Activated CD4-positive, alpha-beta T cell treated with anti-CD3 and anti-CD28 coated beads for 36 hours (primary cell): ENCODE data around the gene SPSB4. TPM values are rescaled to one million over a fixed set of nuclear protein-coding genes. Genes with fewer than 3 reads are reported as not detected.

Experiments
- ATAC-seq: fragments of 200-7000 bp; cut with Tn5 transposase; one replicate; pipeline ENCODE4 v1.10.0; 2021; ENCODE audit warnings: mild to moderate bottlenecking, moderate library complexity
- CTCF ChIA-PET: fragments of 350-600 bp; sonication (Branson Sonifier 250); formaldehyde crosslinking; loops from one replicate; lab custom pipeline; 2021; ENCODE audit warnings: antibody characterized with exemption; lab: Charles Lee
- POLR2A ChIA-PET: fragments of 350-600 bp; sonication (Branson Sonifier 250); formaldehyde crosslinking; loops from one replicate; lab custom pipeline; 2021; ENCODE audit warnings: antibody characterized with exemption, inconsistent platforms; lab: Charles Lee
- DNase-seq: peaks from one replicate; pipeline ENCODE4 v3.0.0-alpha.2; 2020
- H3K27ac Mint-ChIP-seq: one replicate; pipeline ENCODE4 v1.8.0; 2021; ENCODE audit warnings: mixed read lengths
- H3K27me3 Mint-ChIP-seq: one replicate; pipeline ENCODE4 v1.8.0; 2021; ENCODE audit warnings: mixed read lengths
- H3K36me3 Mint-ChIP-seq: one replicate; pipeline ENCODE4 v1.8.0; 2021; ENCODE audit warnings: low read depth, mixed read lengths
- H3K4me1 Mint-ChIP-seq: one replicate; pipeline ENCODE4 v1.8.0; 2021; ENCODE audit warnings: mixed read lengths
- H3K4me3 Mint-ChIP-seq: one replicate; pipeline ENCODE4 v1.8.0; 2021; ENCODE audit warnings: mild to moderate bottlenecking, moderate library complexity, mixed read lengths
- H3K9me3 Mint-ChIP-seq: one replicate; pipeline ENCODE4 v1.8.0; 2021; ENCODE audit warnings: low read depth, mixed read lengths
- intact Hi-C, 2 experiments: fragments of 100-400 bp; cut with DNase I in 1 of 2; cut with micrococcal nuclease in 1 of 2; formaldehyde crosslinking; loops; one replicate each; pipeline versions ENCODE4 v1.14.2 to v1.15.1; 2022 to 2024; cut with DNase I, micrococcal nuclease
- total RNA-seq, 2 experiments: library from RNA; stranded (reverse); gene quantifications; one replicate each; pipeline ENCODE4 v1.2.3, GENCODE V29; 2021

Gene SPSB4
- total RNA-seq, 2 experiments from 2014 or later: not detected

DNA sequence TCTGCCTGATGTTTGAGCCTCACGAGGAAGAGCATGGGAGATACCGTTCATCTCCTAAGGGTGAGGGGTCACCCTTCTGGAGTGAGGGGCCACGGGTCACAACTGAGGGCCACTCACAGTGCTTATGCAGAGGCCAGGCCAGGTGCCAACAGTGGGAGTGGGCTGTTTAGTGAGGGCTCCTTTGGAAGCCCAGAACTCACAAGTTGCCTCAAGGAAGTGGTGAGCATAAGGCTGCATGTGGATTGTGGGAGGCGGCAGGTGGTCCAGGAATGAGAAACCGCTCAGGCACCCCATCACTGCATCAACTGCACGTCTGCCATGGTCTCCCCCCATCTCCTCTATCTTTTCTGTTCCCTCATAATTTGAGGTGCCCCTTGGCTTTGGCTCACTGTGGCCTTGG is 26.5 kb downstream of the SPSB4 start:
- Mint-ChIP-seq H3K4me1 (peaks cover 11% of the 10 kb centered on the region), H3K27me3 (no peaks in the 10 kb centered on the region), H3K27ac (no peak overlapping the region), H3K4me3 (no peak overlapping the region), H3K36me3 (no peaks in the 10 kb centered on the region), H3K9me3 (no peaks in the 10 kb centered on the region)
- CTCF ChIA-PET: interaction anchor here (0.9 kb wide), 2 partner anchors 25 to 27 kb away, joined by 3 to 4 read pairs; partner anchors contain the start of gene SPSB4
- POLR2A ChIA-PET: no interaction called here
- DNase-seq (no peak), ATAC-seq (no peak)
- intact Hi-C loops: no loop called here

DNA sequence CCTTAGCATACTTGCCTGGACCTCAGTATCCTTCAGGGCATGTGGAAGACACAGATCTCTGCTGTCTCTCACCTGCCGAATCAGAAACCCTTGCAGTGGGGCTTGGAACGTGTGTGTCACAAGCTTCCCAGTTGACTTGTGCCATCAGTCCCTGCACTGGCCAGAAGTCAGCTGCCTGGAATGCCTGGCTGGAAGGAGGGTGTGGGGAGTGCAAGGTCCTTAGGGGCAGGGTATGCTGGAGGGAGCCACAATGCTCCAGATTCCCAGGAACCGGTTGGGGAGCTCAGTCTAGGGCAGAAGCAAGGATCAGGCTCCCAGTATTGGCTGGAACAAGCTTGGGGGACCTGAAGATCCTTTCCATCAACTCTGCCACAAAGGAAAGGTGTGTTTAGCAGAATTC is 27.1 kb downstream of the SPSB4 start:
- DNase-seq (no peak), ATAC-seq (no peak)
- intact Hi-C loops: no loop called here
- no peak overlapping the region for H3K4me3 Mint-ChIP-seq
- no peak overlapping the region for H3K27ac Mint-ChIP-seq
- H3K27me3 Mint-ChIP-seq: no peaks in the 10 kb centered on the region
- POLR2A ChIA-PET: no interaction called here
- no peaks in the 10 kb centered on the region for H3K36me3 Mint-ChIP-seq
- H3K9me3 Mint-ChIP-seq: no peaks in the 10 kb centered on the region
- CTCF ChIA-PET: interaction anchor here (0.6 to 0.9 kb wide), 3 partner anchors 25 to 34 kb away, joined by 3 to 4 read pairs (median 3); partner anchors contain the start of gene SPSB4
- peaks cover 11% of the 10 kb centered on the region for H3K4me1 Mint-ChIP-seq

GRCh38 chr3:141080431-141080830 is 29.3 kb downstream of the SPSB4 start:
- no peak for ATAC-seq
- CTCF ChIA-PET: interaction anchor here (0.9 kb wide), 1 partner anchor 69 kb away, joined by 4 read pairs; no protein-coding TSS in a partner anchor

DNA sequence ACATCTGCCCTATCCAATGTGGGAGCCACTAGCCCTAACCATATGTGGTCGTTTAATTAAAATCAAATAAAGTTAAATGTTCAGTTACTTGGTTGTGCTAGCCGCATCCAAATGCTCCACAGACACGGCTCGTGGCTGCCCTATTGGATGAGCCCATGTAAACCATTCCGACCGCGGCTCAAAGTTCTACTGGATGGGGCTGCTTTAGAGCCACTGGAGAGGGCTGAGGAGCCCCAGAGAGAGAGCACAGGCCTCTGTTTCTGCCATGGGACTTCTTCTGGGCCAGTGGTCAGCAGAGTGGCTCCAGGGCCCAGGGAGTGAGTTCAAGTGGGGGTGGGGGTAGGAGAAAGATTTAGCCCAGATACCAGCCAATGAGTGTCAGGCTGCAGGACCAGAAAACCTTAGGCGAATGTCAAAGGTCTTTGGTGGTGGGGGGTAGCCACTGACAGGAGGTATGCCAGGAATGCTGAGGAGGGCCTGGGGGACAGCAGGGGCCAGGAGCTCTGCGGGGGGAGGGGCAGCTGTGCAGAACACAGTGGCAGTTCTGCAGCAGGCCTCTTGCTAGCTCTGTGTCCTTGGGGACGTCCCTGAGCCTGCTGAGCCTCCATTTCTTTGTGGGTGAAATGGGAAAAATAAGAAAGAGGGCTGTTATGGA is 30.1 kb downstream of the SPSB4 start:
- H3K36me3 Mint-ChIP-seq: no peaks in the 10 kb centered on the region
- H3K27ac Mint-ChIP-seq: no peak overlapping the region
- no peaks in the 10 kb centered on the region for H3K27me3 Mint-ChIP-seq
- no peak overlapping the region for H3K4me3 Mint-ChIP-seq
- ChIA-PET POLR2A (no interaction called here), CTCF (no interaction called here)
- DNase-seq: no peak
- intact Hi-C loops: no loop called here
- peaks cover 11% of the 10 kb centered on the region for H3K4me1 Mint-ChIP-seq
- H3K9me3 Mint-ChIP-seq: no peaks in the 10 kb centered on the region
- no peak for ATAC-seq

More at GRCh38 chr3:141080431-141080830, 29.3 kb downstream of the SPSB4 start:
- no peaks in the 10 kb centered on the region for H3K9me3 Mint-ChIP-seq
- no peak for DNase-seq
- intact Hi-C loops: no loop called here
- H3K4me3 Mint-ChIP-seq: no peak overlapping the region
- H3K27me3 Mint-ChIP-seq: no peaks in the 10 kb centered on the region
- H3K27ac Mint-ChIP-seq: no peak overlapping the region
- H3K4me1 Mint-ChIP-seq: peaks cover 11% of the 10 kb centered on the region
- no peaks in the 10 kb centered on the region for H3K36me3 Mint-ChIP-seq
- POLR2A ChIA-PET: no interaction called here

- intact Hi-C loops: no loop called here
- no peak overlapping the region for H3K27ac Mint-ChIP-seq
- CTCF ChIA-PET: no interaction called here
- H3K4me1 Mint-ChIP-seq: peaks cover 5% of the 10 kb centered on the region
- H3K4me3 Mint-ChIP-seq: no peak overlapping the region
- DNase-seq (no peak), ATAC-seq (no peak)
- POLR2A ChIA-PET: no interaction called here
- no peaks in the 10 kb centered on the region for H3K36me3 Mint-ChIP-seq
- H3K9me3 Mint-ChIP-seq: no peaks in the 10 kb centered on the region
- no peaks in the 10 kb centered on the region for H3K27me3 Mint-ChIP-seq
Measured at GRCh38 chr3:141082064-141082463, 30.9 kb downstream of the SPSB4 start.

GRCh38 chr3:141083226-141083625 is 32.1 kb downstream of the SPSB4 start:
- ChIA-PET CTCF (interaction anchor here (0.7 to 1.4 kb wide), 2 partner anchors 10 to 22 kb away, joined by 3 read pairs; no protein-coding TSS in a partner anchor), POLR2A (no interaction called here)
- Mint-ChIP-seq H3K4me3 (no peak overlapping the region), H3K9me3 (no peaks in the 10 kb centered on the region), H3K27ac (no peak overlapping the region), H3K36me3 (no peaks in the 10 kb centered on the region), H3K27me3 (no peaks in the 10 kb centered on the region), H3K4me1 (no peaks in the 10 kb centered on the region)
- DNase-seq: no peak
- no peak for ATAC-seq
- intact Hi-C loops: no loop called here

- intact Hi-C loops: no loop called here
- Mint-ChIP-seq H3K4me1 (no peaks in the 10 kb centered on the region), H3K4me3 (no peak overlapping the region), H3K36me3 (no peaks in the 10 kb centered on the region), H3K9me3 (no peaks in the 10 kb centered on the region), H3K27ac (no peak overlapping the region), H3K27me3 (no peaks in the 10 kb centered on the region)
- ChIA-PET POLR2A (no interaction called here), CTCF (interaction anchor here (0.7 to 1.4 kb wide), 2 partner anchors 10 to 22 kb away, joined by 3 read pairs; no protein-coding TSS in a partner anchor)
- DNase-seq: no peak
- ATAC-seq: no peak
Measured at GRCh38 chr3:141083836-141084649, 32.9 kb downstream of the SPSB4 start.

- H3K9me3 Mint-ChIP-seq: no peaks in the 10 kb centered on the region
- no peaks in the 10 kb centered on the region for H3K27me3 Mint-ChIP-seq
- DNase-seq (no peak), ATAC-seq (no peak)
- ChIA-PET POLR2A (no interaction called here), CTCF (interaction anchor here (0.6 kb wide), 1 partner anchor 1608 kb away, joined by 3 read pairs; no protein-coding TSS in a partner anchor)
- intact Hi-C loops: no loop called here
- H3K27ac Mint-ChIP-seq: no peak overlapping the region
- H3K36me3 Mint-ChIP-seq: no peaks in the 10 kb centered on the region
- no peak overlapping the region for H3K4me3 Mint-ChIP-seq
- H3K4me1 Mint-ChIP-seq: no peaks in the 10 kb centered on the region
Measured at GRCh38 chr3:141085343-141086070, 34.4 kb downstream of the SPSB4 start.

- ChIA-PET POLR2A (no interaction called here), CTCF (no interaction called here)
- H3K27me3 Mint-ChIP-seq: no peaks in the 10 kb centered on the region
- DNase-seq: no peak
- ATAC-seq: no peak
- no peak overlapping the region for H3K4me3 Mint-ChIP-seq
- no peak overlapping the region for H3K27ac Mint-ChIP-seq
- H3K4me1 Mint-ChIP-seq: no peaks in the 10 kb centered on the region
- no peaks in the 10 kb centered on the region for H3K36me3 Mint-ChIP-seq
- no peaks in the 10 kb centered on the region for H3K9me3 Mint-ChIP-seq
- intact Hi-C loops: no loop called here
Measured at GRCh38 chr3:141086188-141086587, 35.0 kb downstream of the SPSB4 start.

- ATAC-seq (no peak), DNase-seq (no peak)
- Mint-ChIP-seq H3K4me1 (no peaks in the 10 kb centered on the region), H3K27me3 (no peaks in the 10 kb centered on the region), H3K4me3 (no peak overlapping the region), H3K9me3 (no peaks in the 10 kb centered on the region), H3K36me3 (no peaks in the 10 kb centered on the region), H3K27ac (no peak overlapping the region)
- intact Hi-C loops: no loop called here
- ChIA-PET CTCF (interaction anchor here (0.6 kb wide), 1 partner anchor 370 kb away, joined by 3 read pairs; no protein-coding TSS in a partner anchor), POLR2A (no interaction called here)
Measured at GRCh38 chr3:141087076-141087777, 36.1 kb downstream of the SPSB4 start.

DNA sequence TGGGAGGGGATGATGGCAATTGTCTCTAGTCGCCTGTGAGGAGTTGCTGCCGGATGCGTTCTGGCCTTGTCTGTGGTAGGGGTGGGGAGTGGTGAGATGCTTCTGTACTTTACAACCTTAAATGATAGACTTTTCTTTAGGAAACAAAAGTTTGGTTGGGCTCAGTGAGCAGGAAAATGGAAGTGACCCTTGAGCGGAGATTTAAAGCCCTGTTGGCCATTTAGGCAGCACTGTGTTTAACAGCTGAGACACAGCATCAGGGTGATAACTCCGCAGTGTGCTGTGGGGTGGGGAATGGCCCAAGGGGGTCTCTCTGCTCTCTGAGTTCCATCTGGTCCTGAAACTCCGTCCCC is 36.6 kb downstream of the SPSB4 start:
- ATAC-seq (no peak), DNase-seq (no peak)
- intact Hi-C loops: no loop called here
- ChIA-PET POLR2A (no interaction called here), CTCF (interaction anchor here (0.6 kb wide), 1 partner anchor 370 kb away, joined by 3 read pairs; no protein-coding TSS in a partner anchor)
- H3K9me3 Mint-ChIP-seq: no peaks in the 10 kb centered on the region
- H3K4me1 Mint-ChIP-seq: no peaks in the 10 kb centered on the region
- no peak overlapping the region for H3K4me3 Mint-ChIP-seq
- H3K27me3 Mint-ChIP-seq: no peaks in the 10 kb centered on the region
- no peaks in the 10 kb centered on the region for H3K36me3 Mint-ChIP-seq
- H3K27ac Mint-ChIP-seq: no peak overlapping the region
